Measurements from ENCODE around the gene TSPAN32. TPM values are rescaled to one million over a fixed set of nuclear protein-coding genes. Genes with fewer than 3 reads are reported as not detected.

The TSPAN32 gene
- total and polyA plus RNA-seq, 10 donors: 10.6 to 21.8 (median 17.5) TPM

- 93 to 94% (median 93%) methylated on average over 12 to 18 of the region's 18 CpGs for WGBS, 5 donors
- Histone ChIP-seq H3K4me3 (no peak overlapping the region), H3K36me3 (no peaks in the 10 kb centered on the region), H3K9me3 (no peaks in the 10 kb centered on the region), H3K27ac (no peak overlapping the region), H3K27me3 (replicated peaks in 1 of 7) (peaks cover 0 to 8% (median 0%) of the 10 kb centered on the region in 7 donors), H3K4me1 (peaks cover 11 to 29% (median 21%) of the 10 kb centered on the region in 6 donors)
- DNase-seq: no peak
- intact Hi-C loops (cut with DNase I; ENCODE audit: low total_unique reads): no loop called here
- TF ChIP-seq POLR2AphosphoS5 (IDR thresholded peaks at IDR 0.05) (no peak), POLR2A (IDR thresholded peaks at IDR 0.05) (no peak), CTCF (IDR thresholded peaks at IDR 0.05 in 8 of 11, conservative IDR thresholded peaks at IDR 0.05 in 3 of 11) (no peak)
These were observed 39.3 kb upstream of the TSPAN32 start for GRCh38 chr11:2262301-2263070.

- TF ChIP-seq POLR2AphosphoS5 (IDR thresholded peaks at IDR 0.05): no peak
- no peak for TF ChIP-seq POLR2A (IDR thresholded peaks at IDR 0.05)
- no peak for TF ChIP-seq CTCF (IDR thresholded peaks at IDR 0.05 in 8 of 11, conservative IDR thresholded peaks at IDR 0.05 in 3 of 11)
- Histone ChIP-seq H3K27ac (no peak overlapping the region), H3K27me3 (replicated peaks in 1 of 7) (peaks cover 0 to 14% (median 0%) of the 10 kb centered on the region in 7 donors), H3K4me1 (peaks cover 11 to 35% (median 22%) of the 10 kb centered on the region in 6 donors), H3K9me3 (no peaks in the 10 kb centered on the region), H3K4me3 (no peak overlapping the region), H3K36me3 (no peaks in the 10 kb centered on the region)
- no peak for DNase-seq
- intact Hi-C loops (cut with DNase I; ENCODE audit: low total_unique reads): no loop called here
- WGBS, 5 donors: 86 to 94% (median 91%) methylated on average over 6 to 10 of the region's 10 CpGs
These were observed 38.7 kb upstream of the TSPAN32 start for GRCh38 chr11:2263071-2263565.

DNA sequence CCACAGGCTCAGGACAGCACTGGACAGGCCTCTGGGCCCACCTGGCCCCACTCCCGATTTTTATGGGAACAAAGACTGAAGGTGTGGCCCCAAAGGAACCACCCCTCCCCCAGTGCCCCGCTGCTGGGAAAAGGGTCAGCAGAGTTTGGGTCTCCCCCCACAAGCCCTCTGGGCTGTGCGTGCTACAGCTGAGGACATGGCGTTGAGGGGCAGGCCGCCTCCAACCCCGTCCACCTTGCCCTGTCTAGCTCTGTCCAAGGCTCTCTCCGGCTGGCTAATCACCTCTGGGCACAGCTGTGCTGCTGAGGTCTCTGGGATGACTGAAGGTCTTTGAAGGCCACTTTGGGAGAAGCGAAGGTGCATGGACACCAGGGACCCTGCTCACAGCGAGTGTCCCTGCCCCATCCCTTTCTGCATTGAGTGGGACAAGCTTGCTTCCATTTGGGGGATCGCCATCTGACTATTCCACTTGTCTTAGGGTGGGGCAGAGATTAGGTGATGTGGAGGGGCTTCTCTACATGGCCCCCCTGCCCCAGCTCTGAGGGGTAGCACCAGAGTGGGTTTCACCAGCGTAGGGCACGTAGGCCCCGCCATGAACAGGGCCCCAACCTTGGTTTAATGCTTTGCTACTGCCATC is 38.0 kb upstream of the TSPAN32 start:
- no peak for TF ChIP-seq POLR2A (IDR thresholded peaks at IDR 0.05)
- no peak for TF ChIP-seq CTCF (IDR thresholded peaks at IDR 0.05 in 8 of 11, conservative IDR thresholded peaks at IDR 0.05 in 3 of 11)
- no peak for TF ChIP-seq POLR2AphosphoS5 (IDR thresholded peaks at IDR 0.05)
- intact Hi-C loops (cut with DNase I; ENCODE audit: low total_unique reads): no loop called here
- no peak overlapping the region for H3K4me3 ChIP-seq
- peaks cover 11 to 42% (median 29%) of the 10 kb centered on the region in 6 donors for H3K4me1 ChIP-seq
- peaks cover 0 to 21% (median 5%) of the 10 kb centered on the region in 7 donors for H3K27me3 ChIP-seq (replicated peaks in 1 of 7)
- no peaks in the 10 kb centered on the region for H3K36me3 ChIP-seq
- WGBS, 5 donors: 93 to 97% (median 96%) methylated on average over 6 to 13 of the region's 13 CpGs
- DNase-seq: no peak
- no peaks in the 10 kb centered on the region for H3K9me3 ChIP-seq
- no peak overlapping the region for H3K27ac ChIP-seq
